Tibial nerve (tissue), 4 donors: ENCODE measurements around the gene CD200.

Experiments
- CTCF ChIP-seq, 5 experiments: fragments of 200-600 bp in 3 of 5; fragments of 450-650 bp in 2 of 5; sonication (generic) in 3 of 5; IDR thresholded peaks; one replicate each; pipeline ENCODE4 v1.5.1; 2016 to 2019; ENCODE audit warnings: antibody characterized with exemption in 5 of 5, mild to moderate bottlenecking in 3 of 5, moderate library complexity in 2 of 5
- EP300 ChIP-seq, 2 donors: sonication (generic); formaldehyde crosslinking; IDR thresholded peaks; one replicate each; pipeline ENCODE4 v1.6.1; 2017; ENCODE audit warnings: antibody characterized with exemption in 2 of 2, mild to moderate bottlenecking in 1 of 2
- POLR2A ChIP-seq, 2 donors: fragments of 450-650 bp; IDR thresholded peaks; one replicate each; pipeline ENCODE4 v1.6.1; 2017; ENCODE audit warnings: antibody characterized with exemption in 2 of 2, mild to moderate bottlenecking in 2 of 2, moderate library complexity in 2 of 2

DNA sequence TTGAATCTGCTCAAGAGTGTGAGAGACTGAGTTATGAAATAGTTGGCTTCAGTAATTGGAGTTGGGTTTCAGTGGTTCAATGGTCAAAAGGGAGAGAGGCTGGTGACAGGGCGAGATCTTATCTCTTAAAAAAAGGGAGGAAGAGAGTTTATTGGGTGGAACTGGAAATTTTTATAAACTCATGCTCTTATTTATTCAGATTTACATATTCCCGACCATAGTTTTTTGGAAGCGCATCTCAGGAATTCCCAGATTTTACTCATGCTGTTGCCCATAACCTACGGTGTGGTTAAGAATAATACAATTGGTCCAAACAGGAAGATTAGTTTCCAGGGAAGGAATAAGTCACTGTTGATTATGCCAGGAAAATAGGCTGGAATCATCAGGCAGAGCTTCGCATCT lies 41.4 kb downstream of the CD200 start:
- no peak for TF ChIP-seq CTCF (IDR thresholded peaks at IDR 0.05)
- no peak for TF ChIP-seq POLR2A (IDR thresholded peaks at IDR 0.05)
- TF ChIP-seq EP300 (IDR thresholded peaks at IDR 0.05) = no peak
